GM12865 (cell line): Measurements from ENCODE around the gene TRPM6.

Experiments used
- DNase-seq: peaks from one replicate; pipeline ENCODE4 v3.0.0; 2010; ENCODE audit warnings: low read depth
- H3K4me3 ChIP-seq: 2 replicates; pipeline ENCODE4 v1.5.1; 2011; ENCODE audit warnings: mild to moderate bottlenecking, low read depth, low read length, control low read depth
- CTCF ChIP-seq: IDR thresholded peaks from 2 replicates; pipeline ENCODE4 v1.5.1; 2011; ENCODE audit warnings: low read length, control low read depth, low read depth, inconsistent platforms; ENCODE audit not compliant: insufficient read depth; ENCODE audit errors: missing control alignments

The TRPM6 gene

DNA sequence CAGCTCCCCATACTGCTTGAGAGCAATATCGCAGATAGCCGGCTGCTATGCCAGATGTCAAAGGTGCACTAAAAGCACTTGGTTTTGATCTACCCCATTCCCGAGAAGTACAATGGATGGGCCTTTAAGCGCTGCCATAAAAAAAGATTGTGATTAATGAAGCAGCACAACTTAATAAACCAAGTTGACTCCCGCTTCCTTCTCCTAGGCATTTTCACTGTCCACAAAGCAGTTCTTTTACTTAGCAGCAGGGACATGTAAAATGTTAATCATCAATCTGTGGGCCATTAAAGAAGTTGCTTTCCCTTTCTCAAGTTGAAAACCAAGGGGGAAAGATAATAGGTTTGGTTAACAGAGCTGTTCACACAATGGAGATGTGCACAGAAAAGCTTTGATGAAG, 176.4 kb downstream of the TRPM6 start:
- no peak overlapping the region for H3K4me3 ChIP-seq
- TF ChIP-seq CTCF: no peak
- DNase-seq: no peak

DNA sequence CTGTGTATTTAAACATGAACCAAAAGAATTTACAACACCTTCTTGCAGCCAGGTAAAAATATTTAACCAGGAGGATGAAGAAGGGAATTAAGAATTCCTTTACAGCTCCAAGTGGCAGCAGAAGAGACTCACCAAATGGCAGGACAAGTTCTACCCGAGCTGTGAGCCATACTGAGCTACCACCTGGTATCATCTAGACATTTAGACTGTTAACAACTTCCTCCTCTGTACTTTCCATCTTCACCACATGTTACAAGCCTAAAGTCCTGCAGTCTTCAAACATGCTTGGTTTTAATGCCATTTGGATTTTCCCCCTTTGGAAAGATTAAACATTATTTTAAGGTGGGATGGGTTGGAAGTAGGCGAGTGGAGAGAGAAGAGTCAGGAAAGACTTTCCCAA, 190.2 kb downstream of the TRPM6 start:
- DNase-seq: no peak
- TF ChIP-seq CTCF: no peak
- H3K4me3 ChIP-seq: no peak overlapping the region

DNA sequence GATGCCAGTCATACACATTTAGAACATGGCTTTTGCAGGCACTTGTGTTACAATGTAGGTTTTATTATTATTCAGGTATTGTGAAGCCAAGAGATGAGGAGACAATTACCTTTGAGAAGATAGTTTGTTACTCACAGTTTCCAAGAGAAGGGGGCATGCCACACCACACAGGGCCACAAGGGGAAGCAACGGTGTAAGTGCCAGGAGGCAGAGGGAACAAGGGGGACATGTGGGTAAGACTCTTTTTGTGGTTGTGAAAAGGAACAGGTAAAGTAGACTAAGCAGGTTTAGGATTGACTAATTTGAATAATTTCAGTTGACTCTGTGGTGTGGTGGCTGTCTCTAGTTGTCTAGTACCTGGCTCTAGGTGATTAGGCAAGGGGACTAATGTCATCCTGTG, 191.2 kb downstream of the TRPM6 start:
- TF ChIP-seq CTCF: peak; percentile 27

GRCh38 chr9:74691058-74691457, 196.7 kb downstream of the TRPM6 start:
- no peak for TF ChIP-seq CTCF

More for the DNA sequence above, 191.2 kb downstream of the TRPM6 start:
- DNase-seq: no peak
- no peak overlapping the region for H3K4me3 ChIP-seq

GRCh38 chr9:74683322-74683721, 204.4 kb downstream of the TRPM6 start:
- no peak for DNase-seq
- H3K4me3 ChIP-seq: no peak overlapping the region
- no peak for TF ChIP-seq CTCF

More at GRCh38 chr9:74691058-74691457, 196.7 kb downstream of the TRPM6 start:
- H3K4me3 ChIP-seq: no peak overlapping the region
- DNase-seq: no peak

DNA sequence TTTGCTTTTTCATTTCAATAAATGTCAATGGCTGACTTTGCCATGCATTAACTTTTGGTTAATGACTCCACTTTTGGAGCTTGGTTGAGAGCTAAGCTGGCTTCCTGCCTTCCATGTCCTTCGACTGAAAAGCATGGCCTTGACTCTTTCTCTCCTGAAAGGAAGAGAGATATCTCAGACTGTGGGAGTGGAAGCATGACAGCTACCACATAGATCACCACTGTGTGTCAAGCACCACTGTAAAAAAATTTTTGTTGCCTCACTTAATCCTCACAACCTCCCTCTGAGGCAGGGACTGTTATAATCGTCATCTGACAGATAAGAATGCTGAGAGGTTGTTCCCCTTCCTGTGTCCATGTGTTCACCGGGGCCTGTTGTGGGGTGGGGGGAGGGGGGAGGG, 205.8 kb downstream of the TRPM6 start:
- DNase-seq: no peak
- no peak overlapping the region for H3K4me3 ChIP-seq

More for the DNA sequence above, 205.8 kb downstream of the TRPM6 start:
- no peak for TF ChIP-seq CTCF
